H1 (cell line): ENCODE results near the gene CUBN. TPM values are rescaled to one million over a fixed set of nuclear protein-coding genes. Genes with fewer than 3 reads are reported as not detected.

Experiments used
- CHD2 ChIP-seq: IDR thresholded peaks from 2 replicates; pipeline ENCODE4 v1.6.1; 2012; ENCODE audit warnings: low read length, improper control_type of control experiment
- CTBP2 ChIP-seq: IDR thresholded peaks from 2 replicates; pipeline ENCODE4 v1.7.0; 2011; ENCODE audit warnings: borderline replicate concordance, mild to moderate bottlenecking, moderate library complexity, mixed read lengths, low read length; ENCODE audit not compliant: insufficient read depth, insufficient read length
- JUND ChIP-seq: IDR thresholded peaks from 2 replicates; pipeline ENCODE4 v1.6.1; 2011; ENCODE audit warnings: mild to moderate bottlenecking, improper control_type of control experiment, low read length
- POU5F1 ChIP-seq: IDR thresholded peaks from 2 replicates; pipeline ENCODE4 v1.6.1; 2011; ENCODE audit warnings: low read depth, mild to moderate bottlenecking, low read length, moderate library complexity
- SUZ12 ChIP-seq: fragments of 200-600 bp; sonication (generic); IDR thresholded peaks from 2 replicates; pipeline ENCODE4 v1.6.1; 2012; ENCODE audit warnings: mild to moderate bottlenecking, inconsistent platforms, low read length, moderate library complexity, mixed read lengths
- polyA plus RNA-seq, 7 experiments: library from polyadenylated mRNA; depleted of rRNA in 3 of 7; stranded (reverse) in 5 of 7; unstranded in 2 of 7; fragments of >200 nt in 5 of 7; fragments of 200-250 nt in 2 of 7; gene quantifications; 1 replicate in 5 of 7; 2 replicates in 1 of 7; 4 replicates in 1 of 7; pipeline versions ENCODE4 v1.2.1 to v1.2.3, GENCODE V29; 2011 to 2013; ENCODE audit warnings: missing spikeins in 2 of 7, mixed read lengths in 2 of 7
- total RNA-seq: library from RNA; stranded (reverse); fragmentation: NEBNext Ultra II Directional; extraction: Animal tissue kit (Norgen Biotek cat#: 25700); gene quantifications from 2 replicates; pipeline ENCODE4 v1.2.1, GENCODE V29; 2021

CUBN gene
- total and polyA plus RNA-seq, 2 of the 8 experiments (the other 6 are each of a cell fraction or from before 2014, with no cell fraction given), result 0.04 to 0.08 TPM

DNA sequence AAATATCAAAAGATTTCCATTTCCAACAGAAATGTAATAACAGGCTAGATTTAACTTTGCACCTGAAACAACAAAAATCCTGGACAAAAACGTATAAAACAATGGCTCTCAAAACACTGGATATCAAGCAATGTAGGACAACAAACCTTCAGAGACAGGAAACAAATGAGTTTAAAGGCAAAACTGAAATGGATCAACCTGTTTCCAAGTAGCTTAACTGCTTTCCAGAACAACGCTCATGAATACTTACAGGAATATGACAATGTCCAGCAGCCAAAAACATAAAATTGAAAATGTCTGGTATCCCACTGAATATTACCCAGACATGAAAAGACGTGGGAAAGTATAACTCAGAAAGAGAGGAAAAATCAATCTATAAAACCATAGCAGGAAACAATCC, 62.8 kb downstream of the CUBN start (continued):
- TF ChIP-seq POU5F1 (no peak), SUZ12 (no peak), JUND (no peak), CHD2 (no peak), CTBP2 (no peak)
